HT-29 (cell line): ENCODE results near the gene KRT37. TPM values are rescaled to one million over a fixed set of nuclear protein-coding genes. Genes with fewer than 3 reads are reported as not detected.
A peak's percentile ranks its signal among the peaks of the same experiment; 100 is the strongest.

Source experiments
- DNase-seq: peaks from one replicate; pipeline ENCODE4 v3.0.0-alpha.2; 2015; ENCODE audit warnings: low spot score
- total RNA-seq: library from RNA; depleted of rRNA; stranded (reverse); fragments of >200 nt; shearing (Covaris generic); gene quantifications from 2 replicates; pipeline ENCODE4 v1.2.3, GENCODE V29; 2014; rRNA removed

KRT37 gene
- not detected in 2 replicates for total RNA-seq

GRCh38 chr17:41424111-41424635, at the start of gene KRT37:
Gene KRT37, minus strand, starts transcription at chr17:41424585. Its CDS starts 62 bp downstream, at chr17:41424523.
- no peak for DNase-seq

GRCh38 chr17:41468346-41468745, 44.0 kb upstream of the KRT37 start:
- DNase-seq = no peak

GRCh38 chr17:41467561-41467960, 43.2 kb upstream of the KRT37 start:
- no peak for DNase-seq

GRCh38 chr17:41466988-41467387, 42.6 kb upstream of the KRT37 start, which contains the start of gene KRT32:
Gene KRT32, minus strand, starts transcription at chr17:41467386. Its CDS starts 61 bp downstream, at chr17:41467325.
- no peak for DNase-seq

GRCh38 chr17:41464682-41465081, 40.3 kb upstream of the KRT37 start:
- no peak for DNase-seq

- no peak for DNase-seq
These were observed 39.8 kb upstream of the KRT37 start for GRCh38 chr17:41464173-41464572.

GRCh38 chr17:41463746-41464145, 39.4 kb upstream of the KRT37 start:
- DNase-seq = no peak

- no peak for DNase-seq
These were observed 38.3 kb upstream of the KRT37 start for GRCh38 chr17:41462705-41463104.

GRCh38 chr17:41457676-41458075, 33.3 kb upstream of the KRT37 start:
- no peak for DNase-seq

- DNase-seq = peak; percentile 3
These were observed 31.8 kb upstream of the KRT37 start for GRCh38 chr17:41456204-41456603.

GRCh38 chr17:41455236-41455635, 30.9 kb upstream of the KRT37 start:
- no peak for DNase-seq

- DNase-seq = no peak
These were observed 28.7 kb upstream of the KRT37 start for GRCh38 chr17:41453066-41453465.

- DNase-seq = no peak
These were observed 27.9 kb upstream of the KRT37 start for GRCh38 chr17:41452281-41452680.

- DNase-seq = no peak
These were observed 26.9 kb upstream of the KRT37 start for GRCh38 chr17:41451154-41451728.

- no peak for DNase-seq
These were observed 24.6 kb upstream of the KRT37 start for GRCh38 chr17:41449008-41449407.

- DNase-seq = no peak
These were observed 24.1 kb upstream of the KRT37 start for GRCh38 chr17:41448506-41448905.

- no peak for DNase-seq
These were observed 22.4 kb upstream of the KRT37 start for GRCh38 chr17:41446806-41447205.

GRCh38 chr17:41444640-41445039, 20.3 kb upstream of the KRT37 start:
- DNase-seq = no peak

GRCh38 chr17:41444186-41444585, 19.8 kb upstream of the KRT37 start:
- no peak for DNase-seq

GRCh38 chr17:41442739-41443138, 18.4 kb upstream of the KRT37 start:
- no peak for DNase-seq

- DNase-seq = no peak
These were observed 16.2 kb upstream of the KRT37 start, which contains the start of gene KRT38 for GRCh38 chr17:41440531-41441033. Gene KRT38, minus strand, starts transcription at chr17:41440983. Its CDS starts 62 bp downstream, at chr17:41440921.

- no peak for DNase-seq
These were observed 15.0 kb upstream of the KRT37 start for GRCh38 chr17:41439375-41439774.

- DNase-seq = no peak
These were observed 13.4 kb upstream of the KRT37 start for GRCh38 chr17:41437769-41438168.
